Islet of Langerhans (tissue), 1 donor: ENCODE measurements around the gene STK11IP.

ENCODE experiments used
- FAIRE-seq: peaks from one replicate; lab custom pipeline; 2011; peaks lifted over from hg19 to GRCh38; lab: Jason Lieb, UNC

STK11IP gene

DNA sequence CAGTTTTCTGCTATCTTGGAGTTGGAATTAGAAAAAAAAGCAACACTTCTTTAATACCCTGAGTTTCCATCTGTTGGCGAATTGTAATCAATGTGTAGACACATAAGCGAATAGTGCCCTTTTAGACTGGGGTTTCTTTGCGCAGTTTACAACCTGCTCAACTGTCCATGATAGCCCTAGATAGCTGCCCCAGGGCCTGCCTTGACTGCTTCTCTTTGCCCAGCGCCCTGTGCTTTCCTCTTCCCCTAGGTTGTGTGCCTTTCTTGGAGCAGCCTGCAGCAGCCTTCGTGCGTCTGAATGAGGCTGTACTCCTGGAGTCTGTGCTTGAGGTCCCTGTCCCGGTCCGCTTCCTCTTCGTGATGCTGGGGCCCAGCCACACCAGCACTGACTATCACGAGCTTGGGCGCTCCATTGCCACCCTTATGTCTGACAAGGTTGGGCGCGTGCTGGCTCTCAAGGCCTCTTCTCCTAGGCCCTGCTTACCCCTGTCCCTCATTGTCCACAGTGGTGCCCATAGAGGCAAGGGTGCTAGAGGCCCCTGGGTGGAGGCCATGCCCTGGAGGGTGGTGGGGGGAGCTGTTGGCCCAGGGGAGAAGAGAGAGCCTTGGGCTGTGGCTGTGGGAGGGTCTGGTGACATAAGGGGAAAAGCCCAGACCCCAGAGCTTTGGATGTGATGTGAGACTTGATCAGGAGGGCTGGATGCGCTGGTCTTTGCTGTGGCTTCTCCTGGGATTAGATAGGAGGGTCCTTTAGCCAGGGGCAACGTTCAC, 36.7 kb downstream of the STK11IP start:
- no peak for FAIRE-seq

DNA sequence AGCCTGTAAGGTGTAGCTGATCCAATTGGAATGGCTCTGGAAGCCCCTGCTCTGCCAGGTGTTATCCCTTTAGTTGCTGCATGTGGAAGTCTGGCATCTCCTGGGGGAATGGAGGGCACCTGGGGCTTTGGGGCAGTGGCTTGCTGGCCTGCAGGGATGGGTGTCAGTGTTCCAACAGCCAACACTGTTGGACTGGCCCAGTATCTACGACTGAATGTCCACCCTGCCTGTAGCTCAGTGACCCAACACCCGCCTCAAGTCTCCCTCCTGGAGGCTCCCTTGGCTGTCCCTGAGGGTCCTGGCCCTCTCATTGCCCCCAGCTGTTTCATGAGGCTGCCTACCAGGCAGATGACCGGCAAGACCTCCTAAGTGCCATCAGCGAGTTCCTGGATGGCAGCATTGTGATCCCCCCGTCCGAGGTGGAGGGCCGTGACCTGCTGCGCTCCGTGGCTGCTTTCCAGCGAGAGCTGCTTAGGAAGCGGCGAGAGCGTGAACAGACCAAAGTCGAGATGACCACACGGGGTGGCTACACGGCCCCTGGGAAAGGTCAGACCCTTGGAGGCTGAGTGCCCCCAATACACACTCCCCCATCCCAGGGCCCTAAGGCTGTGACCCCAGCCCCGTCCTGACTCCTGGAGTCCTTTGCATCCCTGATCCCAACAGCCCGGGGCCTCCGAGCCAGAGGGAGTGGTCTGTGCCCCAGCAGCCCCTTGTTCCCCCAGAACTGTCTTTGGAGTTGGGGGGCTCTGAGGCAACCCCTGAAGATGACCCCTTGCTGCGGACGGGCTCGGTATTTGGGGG, 37.5 kb downstream of the STK11IP start:
- no peak for FAIRE-seq

DNA sequence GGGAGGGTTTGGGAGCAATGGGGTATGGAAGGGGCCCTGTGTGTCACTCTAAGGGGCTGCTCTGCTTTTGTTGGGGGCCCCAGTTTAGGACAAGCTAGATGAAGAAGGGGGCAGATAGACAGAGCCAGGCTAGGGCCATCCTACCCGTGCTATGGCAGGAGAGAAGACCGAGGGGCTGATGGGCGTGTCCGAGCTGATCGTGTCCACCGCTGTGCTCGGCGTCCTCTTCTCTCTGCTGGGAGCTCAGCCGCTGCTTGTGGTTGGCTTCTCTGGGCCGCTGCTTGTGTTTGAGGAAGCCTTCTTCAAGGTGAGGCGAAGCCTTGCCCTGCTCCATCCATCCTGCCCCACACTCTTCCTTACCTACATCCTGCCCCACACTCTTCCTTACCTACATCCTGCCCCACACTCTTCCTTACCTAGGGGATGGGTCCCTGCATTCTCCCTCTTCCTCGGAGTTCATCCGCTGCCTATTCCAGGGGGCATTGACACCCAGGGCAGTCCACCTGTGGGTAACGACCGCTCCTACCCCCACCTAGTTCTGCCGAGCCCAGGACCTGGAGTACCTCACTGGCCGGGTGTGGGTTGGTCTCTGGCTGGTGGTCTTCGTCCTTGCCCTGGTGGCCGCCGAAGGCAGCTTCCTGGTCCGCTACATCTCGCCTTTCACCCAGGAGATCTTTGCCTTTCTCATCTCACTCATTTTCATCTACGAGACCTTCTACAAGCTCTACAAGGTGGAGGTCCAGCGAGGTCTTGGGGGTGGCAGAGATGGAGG, 38.7 kb downstream of the STK11IP start:
- no peak for FAIRE-seq

DNA sequence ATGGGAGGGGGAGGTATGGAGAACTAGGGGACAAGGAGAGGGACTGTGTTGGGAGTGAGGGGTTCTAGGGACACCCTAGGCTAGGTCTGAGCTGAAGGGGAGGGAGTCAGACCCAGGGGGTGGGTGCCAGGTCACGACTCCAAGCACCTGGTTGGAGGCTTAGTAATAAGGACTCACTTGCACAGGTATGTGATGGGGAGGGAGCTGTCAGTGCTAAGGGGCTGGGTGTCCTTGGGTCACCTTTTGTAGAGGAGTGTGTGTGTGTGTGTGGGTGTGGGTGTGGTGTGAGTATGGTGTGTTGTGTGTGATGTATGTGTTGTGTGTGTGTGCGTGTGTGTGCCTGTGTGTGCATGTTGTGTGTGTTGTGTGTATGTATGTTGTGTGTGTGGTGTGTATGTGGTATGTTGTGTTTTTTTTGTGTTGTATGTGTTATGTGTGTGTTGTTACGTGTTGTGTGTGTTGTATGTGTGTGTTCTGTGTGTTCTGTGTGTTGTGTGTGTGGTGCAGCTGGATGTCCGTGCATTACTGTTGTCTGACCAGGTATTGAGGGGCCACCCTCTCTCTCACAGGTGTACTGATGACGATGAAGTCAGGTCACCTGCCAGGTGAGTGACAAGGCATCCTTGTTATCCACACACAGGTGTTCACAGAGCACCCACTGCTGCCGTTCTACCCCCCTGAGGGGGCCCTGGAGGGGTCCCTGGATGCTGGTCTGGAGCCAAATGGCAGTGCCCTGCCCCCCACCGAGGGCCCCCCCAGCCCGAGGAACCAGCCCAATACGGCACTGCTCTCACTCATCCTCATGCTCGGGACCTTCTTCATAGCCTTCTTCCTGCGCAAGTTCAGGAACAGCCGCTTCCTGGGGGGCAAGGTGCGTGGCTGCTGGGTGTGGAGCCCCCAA, 39.5 kb downstream of the STK11IP start:
- FAIRE-seq = no peak

GRCh38 chr2:219637842-219638185, 40.2 kb downstream of the STK11IP start:
- FAIRE-seq = no peak

GRCh38 chr2:219638217-219638947, 40.7 kb downstream of the STK11IP start:
- no peak for FAIRE-seq

GRCh38 chr2:219638948-219639755, 41.5 kb downstream of the STK11IP start:
- FAIRE-seq = no peak

DNA sequence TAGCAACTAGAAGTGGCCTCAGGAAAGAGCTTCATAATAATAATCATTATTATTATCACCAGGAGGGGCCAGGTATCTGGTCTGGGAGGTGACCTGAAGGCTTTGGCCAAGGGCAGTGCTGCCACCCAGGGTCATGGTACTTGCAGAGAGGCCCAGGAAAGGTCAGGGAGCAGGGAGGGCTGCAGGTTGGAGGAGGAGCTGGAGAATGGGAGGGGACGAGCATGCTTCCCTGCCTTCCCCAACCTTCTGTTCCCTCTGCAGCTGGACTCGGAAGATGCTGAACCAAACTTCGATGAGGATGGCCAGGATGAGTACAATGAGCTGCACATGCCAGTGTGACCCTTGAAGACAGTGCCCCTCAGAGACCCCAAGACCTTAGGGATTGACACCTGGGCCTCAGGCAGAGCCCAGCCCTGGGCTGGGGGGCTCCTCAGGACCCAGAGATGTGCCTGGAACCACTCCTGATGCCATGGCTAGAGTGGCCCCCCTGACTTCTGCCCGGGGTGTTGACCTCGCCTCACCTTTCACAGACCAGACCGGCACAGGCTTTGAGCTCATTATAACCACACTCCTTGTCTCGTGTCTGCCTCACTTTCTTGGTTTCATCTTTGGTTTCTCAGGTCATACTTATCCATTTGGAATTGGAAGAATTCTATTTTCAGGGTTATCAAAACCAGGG, 43.9 kb downstream of the STK11IP start:
- FAIRE-seq = no peak

DNA sequence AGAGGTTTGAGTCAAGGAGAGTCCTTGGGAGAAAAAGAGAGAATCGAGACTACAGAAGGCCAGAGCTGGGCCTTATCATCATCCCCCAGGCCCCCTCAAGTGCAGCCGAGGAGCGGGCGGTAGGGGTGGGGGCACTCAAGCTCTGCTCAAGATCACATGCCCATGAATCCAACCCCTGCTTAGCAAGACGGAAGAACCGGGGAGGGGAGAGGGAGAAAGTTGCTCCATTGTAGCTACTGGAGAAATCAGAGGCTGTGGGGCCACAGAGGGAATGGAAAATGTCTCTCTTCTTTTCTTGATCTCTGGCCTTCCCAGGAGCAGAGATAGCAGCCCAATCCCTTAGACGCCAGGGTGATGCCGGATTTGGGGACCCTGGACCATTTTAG, 44.4 kb downstream of the STK11IP start:
- no peak for FAIRE-seq

GRCh38 chr2:219642465-219643083, 44.9 kb downstream of the STK11IP start:
- FAIRE-seq = peak; percentile 73

DNA sequence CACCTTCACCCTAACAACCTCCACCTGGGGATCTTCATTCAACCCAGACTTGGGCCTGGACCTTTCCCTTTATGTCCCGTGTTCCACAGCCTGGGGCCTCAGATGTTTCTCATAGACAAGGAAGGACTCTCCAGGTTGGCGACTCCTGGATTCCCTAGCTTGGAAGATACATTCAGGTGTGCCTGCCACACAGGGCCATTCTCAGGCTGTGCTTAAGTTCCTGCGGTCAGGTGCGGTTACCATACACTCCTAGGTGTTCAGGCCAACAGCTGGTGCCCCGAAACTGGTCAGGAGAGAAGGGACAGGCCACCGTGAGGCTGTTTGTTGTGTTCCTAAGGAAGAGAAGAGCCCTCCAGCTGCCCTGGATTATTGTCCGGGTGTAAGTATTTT, 45.4 kb downstream of the STK11IP start:
- no peak for FAIRE-seq

GRCh38 chr2:219643788-219644398, 46.2 kb downstream of the STK11IP start:
- FAIRE-seq = no peak

GRCh38 chr2:219644801-219645480, 47.3 kb downstream of the STK11IP start:
- FAIRE-seq = no peak

- no peak for FAIRE-seq
Measured at GRCh38 chr2:219645631-219646527, 48.2 kb downstream of the STK11IP start.

GRCh38 chr2:219648176-219648575, 50.5 kb downstream of the STK11IP start:
- FAIRE-seq = no peak

DNA sequence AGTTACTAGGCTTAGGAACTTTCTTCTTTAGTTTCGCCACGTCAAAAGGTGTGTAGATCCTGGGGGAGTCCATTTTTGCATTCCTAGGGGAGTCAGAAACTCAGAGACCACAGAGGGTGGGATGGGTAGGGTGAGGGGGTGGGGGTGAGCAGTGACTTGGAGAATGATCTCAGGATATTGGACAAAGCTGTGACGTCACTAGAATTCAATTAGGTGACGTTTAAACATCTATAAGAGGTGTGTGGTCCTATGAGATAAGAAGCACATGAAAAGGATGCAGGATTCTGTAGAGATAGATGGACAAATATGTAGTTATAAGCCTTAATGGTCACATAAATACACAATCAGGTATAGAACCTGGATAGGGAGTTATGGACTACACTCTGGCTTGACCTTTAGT, 51.3 kb downstream of the STK11IP start:
- FAIRE-seq = no peak
